Fibroblast of upper back skin (primary cell): ENCODE measurements around the gene MDGA2.

ENCODE experiments used
- DNase-seq: peaks from one replicate; pipeline ENCODE4 v3.0.0-alpha.2; 2013

MDGA2 gene

DNA sequence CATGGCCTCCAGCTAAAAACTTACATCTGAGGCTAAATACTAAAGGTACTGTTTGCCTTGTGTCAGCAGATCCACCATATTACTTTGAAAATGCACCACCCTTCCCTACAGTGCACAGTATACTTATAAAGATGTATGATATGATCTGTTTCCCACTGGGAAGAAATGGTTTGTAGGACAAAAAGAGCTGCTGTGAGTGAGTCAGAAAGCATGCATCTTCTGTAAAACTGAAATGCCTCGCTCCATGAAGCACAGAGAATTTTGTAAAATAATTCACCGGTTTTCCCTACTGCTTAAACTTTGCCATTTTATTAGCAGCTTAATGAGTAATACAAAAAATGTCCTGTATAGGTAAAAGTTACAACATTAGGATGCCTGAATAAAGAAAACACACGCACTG is 68.8 kb downstream of the MDGA2 start:
- no peak for DNase-seq

DNA sequence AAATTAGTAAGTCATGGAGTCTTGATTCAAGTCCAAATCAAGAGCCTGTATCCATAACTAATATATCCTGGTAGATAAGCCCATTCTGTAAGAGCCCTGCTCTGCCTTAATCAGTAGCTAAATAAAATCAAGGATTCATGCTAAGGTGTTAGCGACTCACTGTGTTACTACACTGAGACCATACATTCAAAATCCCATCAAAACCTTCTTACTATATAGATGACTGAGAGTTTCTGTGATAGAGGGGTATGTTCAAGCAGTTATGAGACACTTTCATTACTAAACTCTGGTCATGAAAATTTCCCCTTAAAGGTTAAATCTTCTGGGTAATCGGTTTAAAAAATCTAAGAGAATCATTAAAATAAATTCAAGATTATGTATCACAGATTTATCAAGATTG is 78.5 kb downstream of the MDGA2 start:
- DNase-seq, result no peak

DNA sequence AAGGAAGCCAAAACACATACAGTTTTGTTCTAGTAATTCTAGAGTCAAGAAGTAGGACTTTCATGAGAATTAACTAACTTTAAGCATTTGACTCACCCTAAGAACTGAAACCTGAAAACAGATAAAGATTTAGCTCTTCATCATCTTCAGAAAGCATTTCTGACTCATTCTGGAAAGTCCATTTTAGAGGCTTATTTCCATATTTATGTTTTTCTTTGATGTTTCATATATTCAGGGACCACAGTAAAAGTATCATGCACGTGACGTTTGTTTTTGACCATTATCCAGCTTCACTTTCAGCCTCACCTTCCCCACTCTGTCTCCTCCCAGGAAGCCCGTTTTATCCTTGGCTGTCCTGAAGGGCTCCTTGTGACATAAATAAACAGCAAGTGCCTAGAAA is 79.2 kb downstream of the MDGA2 start:
- no peak for DNase-seq

DNA sequence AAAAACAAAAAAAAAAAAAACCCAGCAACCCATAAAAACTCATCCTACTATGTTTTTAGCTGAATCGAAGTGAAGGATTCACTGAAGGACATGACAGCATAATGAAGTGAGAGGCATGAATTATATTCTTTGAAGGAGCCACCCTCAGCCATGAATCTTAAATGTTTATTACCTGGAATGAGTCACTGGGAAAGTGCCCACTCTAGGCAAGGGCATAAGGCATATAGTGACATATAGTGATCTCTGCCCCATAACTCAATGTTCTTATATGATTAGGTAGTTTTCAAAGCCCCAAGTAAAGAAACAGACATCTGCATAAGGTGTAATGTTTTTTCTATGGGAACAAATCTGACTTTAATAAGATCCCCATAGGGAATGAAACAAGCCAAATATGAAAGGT is 79.9 kb downstream of the MDGA2 start:
- no peak for DNase-seq

DNA sequence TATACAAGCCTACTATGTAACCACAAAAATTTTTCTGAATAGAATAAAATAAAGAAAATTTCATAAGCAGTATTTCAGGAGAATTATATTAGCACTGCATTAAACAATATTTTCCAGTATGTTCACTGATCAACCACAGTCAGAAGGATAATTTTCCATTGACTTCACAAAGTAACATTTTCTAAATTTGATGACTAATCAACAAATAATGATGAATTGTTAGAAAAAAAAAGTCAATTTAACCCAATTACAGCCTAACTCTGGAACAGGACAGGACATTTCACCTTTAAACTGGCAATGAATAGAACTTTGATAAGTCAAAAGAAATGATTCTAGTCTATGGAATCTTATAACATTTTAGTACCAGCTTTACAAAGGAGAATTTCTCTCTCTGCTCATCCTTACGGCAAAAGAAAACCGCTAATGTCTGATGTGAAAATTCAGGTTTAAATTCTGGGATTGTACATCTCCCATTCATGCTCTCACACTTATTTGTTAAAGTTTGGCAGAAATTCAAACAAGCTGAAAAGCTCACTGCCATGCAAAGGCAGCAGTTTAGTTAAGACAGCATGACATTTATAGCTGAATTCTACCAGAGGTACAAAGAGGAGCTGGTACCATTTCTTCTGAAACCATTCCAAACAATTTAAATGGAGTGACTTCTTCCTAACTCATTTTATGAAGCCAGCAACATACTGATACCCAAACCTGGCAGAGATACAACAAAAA is 84.5 kb downstream of the MDGA2 start:
- no peak for DNase-seq

DNA sequence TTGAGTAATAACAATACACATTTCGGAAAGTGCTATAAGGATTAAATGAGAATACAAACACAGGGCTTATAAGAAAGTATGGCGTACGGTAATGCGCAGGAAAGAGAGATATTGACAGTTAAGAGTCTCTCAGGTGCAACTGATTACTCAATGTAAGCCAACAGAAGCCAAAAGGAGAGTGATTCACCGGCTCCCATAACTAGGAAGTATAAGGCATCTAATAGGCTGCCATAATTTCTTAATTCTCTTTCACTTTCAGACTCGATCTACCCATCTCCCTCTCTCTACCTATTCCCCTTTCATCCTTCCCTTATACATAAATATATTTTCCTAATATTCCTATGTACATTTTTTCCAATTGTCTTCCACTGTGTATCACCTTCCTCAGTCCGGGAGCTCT is 90.0 kb downstream of the MDGA2 start:
- DNase-seq, result no peak

DNA sequence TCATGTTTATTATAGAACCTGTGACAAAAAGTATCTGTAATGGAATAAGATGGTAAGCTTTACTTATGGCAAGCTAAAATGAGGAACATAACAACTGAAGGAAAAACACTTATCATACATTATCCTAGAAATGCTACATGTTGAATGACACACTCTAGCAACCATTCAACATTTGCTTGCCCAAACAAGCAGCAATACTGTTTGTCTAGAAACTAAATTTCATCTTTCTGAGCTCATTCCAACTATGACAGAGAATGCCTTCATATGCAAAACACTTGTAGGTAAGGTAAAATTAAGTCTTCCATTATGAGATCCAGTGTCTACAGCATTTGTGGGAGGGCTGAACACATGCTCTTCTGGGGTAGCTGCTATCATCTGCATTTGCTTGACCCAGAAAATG is 108.1 kb downstream of the MDGA2 start:
- no peak for DNase-seq

DNA sequence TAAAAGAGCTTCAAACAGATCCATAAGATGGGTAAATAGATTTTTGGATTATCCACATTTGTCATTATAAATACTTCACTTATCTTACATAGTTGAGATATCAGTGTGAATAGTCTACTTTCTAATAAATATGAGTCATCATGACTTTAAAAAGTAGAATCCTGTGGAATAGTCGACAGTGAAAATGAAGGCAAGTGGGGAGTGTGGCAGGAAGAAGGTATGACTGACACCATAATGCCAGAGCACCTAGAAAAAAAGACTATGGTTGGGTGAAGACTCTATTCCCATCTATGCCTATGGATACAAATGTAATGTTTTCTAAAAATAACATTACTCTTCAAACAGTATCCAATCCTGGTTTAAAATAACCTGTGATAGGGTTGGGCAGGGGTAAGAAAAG is 117.5 kb downstream of the MDGA2 start:
- no peak for DNase-seq

DNA sequence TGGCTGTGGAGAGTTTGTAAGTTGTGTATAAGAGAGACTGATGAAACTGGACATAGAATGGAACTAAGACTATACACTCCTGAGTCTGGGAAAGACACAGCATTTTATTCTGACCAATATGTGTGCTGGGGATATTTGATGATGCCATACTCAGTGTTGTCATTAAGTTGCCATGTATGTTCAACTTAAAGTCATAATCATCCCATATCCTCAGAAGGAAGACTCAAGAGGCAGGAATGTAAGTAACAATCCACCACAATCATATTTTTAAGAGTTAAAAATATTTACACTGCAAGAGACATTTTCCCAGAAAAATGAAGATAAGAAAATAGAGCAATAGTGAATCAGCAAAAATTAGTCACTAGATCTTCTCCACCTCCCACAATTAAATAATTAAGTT is 120.1 kb downstream of the MDGA2 start:
- no peak for DNase-seq

DNA sequence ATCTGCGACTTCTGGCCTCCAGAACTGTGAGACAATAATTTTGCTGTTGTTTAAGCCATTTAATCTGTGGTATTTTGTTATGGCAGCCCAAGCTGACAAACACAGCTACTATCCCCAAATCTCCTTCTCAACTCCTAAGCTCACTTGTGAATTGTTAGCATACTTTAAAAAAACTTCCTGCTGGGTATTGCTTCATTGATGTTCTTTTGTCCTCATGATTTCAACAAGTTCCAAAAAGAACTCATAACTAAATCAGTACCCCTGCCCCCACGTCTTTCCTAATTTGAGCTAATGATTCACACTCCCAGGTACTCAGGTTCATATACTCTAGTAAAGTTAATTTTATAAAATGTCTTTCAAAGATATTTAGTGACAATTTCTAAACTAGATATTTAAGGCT is 125.5 kb downstream of the MDGA2 start:
- DNase-seq, result no peak

DNA sequence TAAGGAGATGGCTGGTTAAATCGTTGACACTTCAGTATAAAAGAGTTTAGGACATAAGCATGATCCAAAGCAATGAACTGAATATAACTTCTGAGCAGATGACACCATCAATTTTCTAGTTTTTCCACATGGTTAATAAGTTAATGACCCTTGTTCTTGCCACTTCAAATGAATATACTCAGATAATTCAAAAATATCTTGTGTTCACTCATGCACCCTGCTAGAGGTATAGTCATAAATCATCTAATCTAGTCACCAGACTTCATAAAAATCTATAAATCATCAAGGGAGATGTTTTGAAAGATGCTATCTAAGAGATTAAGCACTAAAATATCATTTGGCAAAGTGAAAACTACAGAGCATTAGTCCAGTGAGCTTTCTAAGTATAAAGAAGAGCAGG is 131.9 kb downstream of the MDGA2 start:
- DNase-seq, result no peak

DNA sequence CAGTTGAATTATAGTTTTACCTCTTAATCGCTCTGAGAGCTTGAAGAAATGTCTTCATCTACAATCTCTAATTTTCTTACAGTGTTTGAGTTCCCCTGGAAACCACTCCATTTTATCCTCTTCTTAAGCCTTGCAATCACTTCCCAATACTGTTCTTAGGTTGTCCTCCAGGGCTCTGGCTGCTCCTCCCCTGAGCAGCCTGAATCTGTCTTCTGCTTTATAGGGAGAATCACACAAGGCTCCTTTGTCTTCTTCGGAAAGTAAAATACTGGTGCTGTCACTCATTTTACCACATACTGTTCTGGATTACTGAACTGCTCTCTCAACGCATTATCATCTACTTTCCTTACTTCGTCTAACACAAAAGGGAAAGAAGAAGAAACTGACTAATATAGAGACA is 133.7 kb downstream of the MDGA2 start:
- DNase-seq, result no peak

DNA sequence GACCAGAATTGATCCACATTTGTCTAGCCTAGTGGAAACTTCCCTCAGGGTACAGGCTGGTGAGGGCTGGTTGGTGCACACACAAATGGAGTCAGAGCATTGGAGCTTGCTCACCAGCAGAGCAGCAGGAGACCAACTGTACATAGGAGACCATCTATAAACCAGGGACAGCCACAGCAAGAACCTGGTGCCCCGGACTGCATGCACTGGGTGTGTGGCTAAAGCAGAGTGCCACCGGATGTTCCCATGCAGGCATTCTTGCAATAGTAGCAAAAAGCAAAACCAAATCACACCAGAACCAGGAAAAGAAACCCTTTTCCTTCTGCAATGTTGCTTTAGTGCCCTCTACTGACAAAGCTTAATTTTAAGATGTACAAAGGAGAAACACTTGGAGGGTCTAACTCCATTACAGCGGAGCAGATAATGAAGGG is 136.4 kb downstream of the MDGA2 start:
- DNase-seq, result peak; percentile 0

DNA sequence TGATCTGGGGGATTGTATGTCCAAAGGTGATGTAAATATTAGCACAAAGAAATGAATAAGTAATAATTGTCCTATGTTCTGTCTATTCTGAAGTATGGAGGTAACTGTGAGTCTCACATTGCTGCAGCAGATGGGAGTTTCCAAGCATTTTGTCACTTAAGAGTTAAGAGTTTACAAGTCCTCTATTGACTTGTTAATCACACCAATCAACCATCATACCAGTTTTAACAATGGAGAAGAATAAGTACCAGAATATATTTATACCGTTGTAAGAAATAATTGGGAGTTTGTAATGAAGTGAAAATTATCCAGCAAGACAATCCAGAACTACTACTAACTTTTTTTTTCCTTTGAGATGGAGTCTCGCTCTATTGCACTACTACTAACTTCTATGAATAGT is 139.1 kb downstream of the MDGA2 start:
- DNase-seq, result no peak

DNA sequence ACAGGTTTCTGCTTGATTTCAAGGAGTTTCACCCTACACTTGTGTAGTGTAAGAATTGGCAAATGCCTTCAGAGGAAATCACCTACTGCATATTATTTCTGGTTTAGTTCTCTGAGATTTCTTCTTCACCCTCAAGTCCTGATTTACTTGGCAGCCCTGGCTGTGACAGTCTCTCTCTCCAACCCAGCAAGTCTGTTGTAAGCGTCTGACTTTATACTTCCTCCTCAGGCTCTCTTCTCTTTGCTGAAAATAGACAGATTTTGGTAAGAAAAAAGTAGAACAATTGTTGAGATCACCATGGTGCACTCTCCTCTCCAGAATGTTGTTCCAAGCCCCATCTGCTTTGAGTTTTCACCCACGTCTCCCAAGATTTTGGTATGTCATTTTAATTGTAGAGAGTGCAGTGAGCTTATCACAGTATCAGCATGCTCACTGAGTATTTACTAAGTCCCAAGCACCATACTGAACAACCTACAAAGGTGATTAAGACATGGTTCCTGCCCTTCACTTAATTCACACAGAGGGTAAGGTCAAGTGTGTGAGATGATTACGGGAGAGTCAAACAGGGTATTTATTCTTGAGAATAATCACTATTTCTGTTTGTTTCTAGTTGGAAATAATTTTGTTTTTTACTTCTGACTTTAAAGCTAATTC is 148.7 kb downstream of the MDGA2 start:
- DNase-seq, result no peak

DNA sequence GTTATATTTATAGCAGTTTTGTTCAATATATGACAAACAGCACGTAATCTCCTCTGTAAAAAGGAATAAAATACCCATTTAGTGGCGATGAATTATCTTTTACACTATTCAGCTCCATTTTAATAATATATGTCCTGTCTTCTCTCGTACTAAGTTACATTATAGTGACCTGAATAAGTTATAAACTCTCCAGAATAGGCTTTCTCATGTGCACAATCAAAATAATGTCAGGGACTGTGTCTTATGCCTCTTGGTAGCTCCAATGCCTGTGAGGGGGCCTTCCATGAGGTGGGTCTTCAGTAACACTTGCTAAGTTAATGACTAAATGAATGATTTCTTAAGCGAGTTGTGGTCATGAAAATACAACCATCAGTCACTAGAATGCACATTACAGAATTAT is 150.9 kb downstream of the MDGA2 start:
- no peak for DNase-seq

DNA sequence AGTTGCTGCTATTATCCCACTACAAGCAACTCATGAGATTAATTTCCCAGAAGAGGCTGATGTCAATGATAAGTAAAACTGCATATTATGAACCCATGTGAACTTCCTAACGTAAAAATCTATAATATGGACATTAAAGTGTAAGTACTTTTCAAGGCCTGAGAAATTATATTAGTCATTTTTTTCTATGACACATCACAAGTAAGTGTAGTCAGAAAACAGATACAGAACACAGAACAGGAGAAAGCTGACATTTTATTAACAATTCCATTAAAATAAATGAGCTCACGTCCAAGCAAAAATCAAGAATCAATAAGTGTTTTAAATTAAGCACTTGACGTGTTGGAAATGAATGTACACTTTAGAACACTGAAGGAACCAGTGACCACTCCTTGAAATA is 155.0 kb downstream of the MDGA2 start:
- DNase-seq, result no peak

DNA sequence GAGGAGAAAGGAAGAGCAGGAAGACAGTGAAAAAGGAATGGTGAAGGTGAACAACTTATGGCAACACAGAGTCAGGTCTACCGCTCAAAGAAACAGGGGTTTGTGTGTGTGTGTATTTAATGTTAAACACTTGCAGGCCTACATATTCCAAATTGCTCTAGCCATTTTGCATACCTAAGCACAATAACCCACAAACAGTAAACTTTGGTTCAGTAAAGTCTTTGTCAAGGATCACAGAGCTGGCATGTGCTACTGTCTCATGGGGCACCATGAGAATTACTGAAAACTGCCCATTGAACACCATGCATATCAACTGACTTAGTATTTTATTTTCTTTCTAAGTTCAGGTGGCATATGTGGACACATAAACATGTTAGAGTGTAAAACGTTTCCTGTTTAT is 163.6 kb downstream of the MDGA2 start:
- DNase-seq, result no peak

DNA sequence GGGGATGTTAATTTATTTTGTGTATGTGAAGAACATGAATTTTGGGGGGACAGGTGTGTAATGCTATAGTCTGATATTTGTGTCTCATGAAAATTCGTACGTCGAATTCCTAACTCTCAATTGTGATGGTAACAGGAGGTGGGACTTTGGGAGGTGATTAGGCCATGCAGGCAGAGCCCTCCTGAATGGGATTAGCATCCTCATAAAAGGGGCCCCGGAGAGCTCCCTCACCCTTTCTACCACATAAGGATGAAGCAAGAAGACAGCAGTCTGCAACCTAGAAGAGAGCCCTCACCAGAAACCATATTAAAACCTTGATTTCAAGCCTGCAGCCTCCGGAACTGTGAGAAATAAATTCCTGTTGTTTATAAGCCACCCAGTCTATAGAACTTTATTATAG is 165.4 kb downstream of the MDGA2 start:
- DNase-seq, result no peak

DNA sequence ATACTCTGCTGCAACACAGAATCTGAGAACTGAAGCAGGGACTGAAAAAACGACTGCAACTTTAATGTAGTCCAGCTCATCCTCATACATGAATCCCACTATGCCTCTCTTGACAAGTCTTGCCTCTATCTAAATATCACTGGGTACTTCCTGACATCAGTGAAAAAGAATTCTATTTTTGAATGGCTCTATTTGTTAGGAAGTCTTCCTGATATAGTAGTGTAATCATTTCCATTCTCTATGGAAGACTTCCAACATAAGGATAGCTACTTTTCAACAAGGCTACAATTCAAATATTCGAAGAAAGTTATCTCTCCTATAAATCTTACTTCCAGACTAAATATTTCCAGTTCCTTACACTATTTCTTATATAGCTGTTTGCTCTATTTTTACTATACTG is 167.5 kb downstream of the MDGA2 start:
- no peak for DNase-seq

DNA sequence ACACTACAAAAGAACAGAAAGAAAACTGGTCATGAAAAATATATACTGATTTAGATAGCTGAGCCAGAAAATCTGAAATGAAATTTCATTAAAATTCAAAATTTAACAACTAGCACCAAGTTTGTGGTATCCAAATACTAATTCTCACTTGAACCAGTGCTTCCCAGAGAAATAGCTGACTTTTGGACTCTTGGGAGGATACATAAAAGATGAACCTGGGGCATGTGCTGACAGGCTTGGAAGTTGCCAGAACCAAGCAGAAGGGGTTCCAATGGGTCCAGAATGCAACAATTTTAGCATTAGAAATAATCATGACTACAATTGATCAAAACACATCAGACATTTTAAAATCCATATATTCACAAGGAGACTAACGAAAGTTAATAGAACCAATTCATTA is 175.0 kb downstream of the MDGA2 start:
- no peak for DNase-seq

DNA sequence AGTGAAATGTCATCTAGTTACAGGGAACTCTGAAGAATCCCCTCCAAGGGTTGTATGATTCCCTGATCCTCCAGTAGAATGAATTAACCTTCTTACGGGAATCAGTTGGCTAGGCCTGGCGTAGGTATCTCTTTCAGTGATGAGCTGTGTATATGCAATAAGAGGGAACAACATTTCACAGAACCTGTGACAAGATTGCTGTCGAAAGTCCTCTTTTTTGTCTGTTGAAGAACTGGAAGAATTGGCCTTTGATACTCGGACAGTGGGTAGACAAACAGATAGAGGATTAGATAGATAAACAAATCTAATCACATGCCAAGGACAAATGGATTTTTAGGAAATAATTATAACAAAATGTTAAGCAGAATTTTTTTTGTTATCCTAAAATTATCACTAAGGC is 184.6 kb downstream of the MDGA2 start:
- no peak for DNase-seq

DNA sequence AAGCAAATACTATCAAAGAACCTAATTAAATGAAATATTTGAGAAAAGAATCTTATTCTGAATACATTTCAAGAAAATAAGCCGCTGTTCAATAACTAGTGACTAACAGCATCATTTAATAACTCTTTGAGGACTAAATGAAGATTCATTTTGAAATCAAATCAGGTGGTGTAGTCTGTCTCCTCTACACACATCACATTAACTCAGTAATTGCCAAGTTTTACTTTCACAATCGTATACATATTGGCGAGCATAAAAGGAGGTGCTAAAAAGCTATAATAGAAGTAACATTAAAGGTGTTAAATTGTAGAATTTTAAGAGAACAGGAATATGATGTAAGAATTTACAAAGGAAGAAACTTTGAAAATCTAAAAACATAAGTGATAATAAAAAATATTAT is 185.1 kb downstream of the MDGA2 start:
- DNase-seq, result no peak

DNA sequence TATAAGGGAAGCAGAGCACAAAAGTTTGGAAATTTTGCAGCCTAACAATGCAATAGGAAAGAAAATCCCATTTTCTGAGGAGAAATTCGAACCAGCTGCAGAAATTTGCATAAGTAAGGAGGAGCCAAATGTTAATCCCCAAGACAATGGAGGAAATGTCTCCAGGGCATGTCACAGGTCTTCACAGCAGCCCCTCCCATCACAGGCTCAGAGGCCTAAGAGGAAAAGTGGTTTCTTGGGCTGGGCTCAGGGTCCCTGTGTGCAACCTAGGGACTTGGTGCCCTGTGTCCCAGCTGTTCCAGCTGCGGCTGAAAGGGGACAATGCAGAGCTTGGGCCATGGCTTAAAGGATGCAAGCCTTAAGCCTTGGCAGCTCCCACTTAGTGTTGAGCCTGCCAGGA is 190.0 kb downstream of the MDGA2 start:
- DNase-seq, result no peak

DNA sequence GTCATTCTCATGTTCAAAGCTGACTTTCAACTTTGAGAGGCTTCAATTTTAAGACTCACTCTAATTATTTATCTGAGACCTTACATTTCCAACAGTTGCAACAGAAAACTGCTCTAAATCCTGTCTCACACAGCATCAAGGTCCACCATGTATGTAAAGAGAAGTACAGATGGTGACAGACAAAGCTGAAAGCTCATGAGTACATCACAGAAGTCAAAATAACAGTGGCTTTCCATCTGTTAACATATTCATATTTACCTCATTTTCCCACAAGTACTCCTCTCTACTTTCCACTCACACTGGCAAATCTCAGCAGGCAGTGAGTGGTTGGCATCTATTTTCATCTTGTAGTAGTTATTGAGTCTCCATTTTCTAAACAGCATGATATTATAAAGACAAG is 192.0 kb downstream of the MDGA2 start:
- DNase-seq, result no peak
